Lower lobe of right lung (tissue), 2 donors: ENCODE measurements around the gene EIF4E1B. TPM values are rescaled to one million over a fixed set of nuclear protein-coding genes. Genes with fewer than 3 reads are reported as not detected.

Experiments
- ATAC-seq, 2 donors: fragments of 200-7000 bp; cut with Tn5 transposase; one replicate each; pipeline ENCODE4 v1.9.1; 2020 to 2022; ENCODE audit warnings: mild to moderate bottlenecking in 2 of 2, moderate library complexity in 2 of 2
- DNase-seq: peaks from one replicate; pipeline ENCODE4 v3.0.0-alpha.2; 2020
- H3K27ac ChIP-seq: fragments of 200-600 bp; one replicate; pipeline ENCODE4 v1.8.0; 2022
- H3K27me3 ChIP-seq: fragments of 200-600 bp; one replicate; pipeline ENCODE4 v1.8.0; 2022; ENCODE audit warnings: low read depth
- H3K36me3 ChIP-seq: fragments of 200-600 bp; one replicate; pipeline ENCODE4 v1.8.0; 2022; ENCODE audit warnings: mild to moderate bottlenecking
- H3K4me1 ChIP-seq: fragments of 200-600 bp; one replicate; pipeline ENCODE4 v1.8.0; 2022
- H3K4me3 ChIP-seq: fragments of 200-600 bp; one replicate; pipeline ENCODE4 v1.8.0; 2022; ENCODE audit warnings: mild to moderate bottlenecking
- H3K9me3 ChIP-seq: fragments of 200-600 bp; one replicate; pipeline ENCODE4 v1.8.0; 2022
- intact Hi-C: fragments of 100-400 bp; cut with DNase I; formaldehyde crosslinking; loops from one replicate; pipeline ENCODE4 v1.11.0; 2022
- total RNA-seq: library from RNA; stranded (reverse); fragmentation: NEBNext Ultra II Directional; extraction: Animal tissue kit (Norgen Biotek cat#: 25700); gene quantifications from one replicate; pipeline ENCODE4 v1.2.1, GENCODE V29; 2021
- TF ChIP-seq, protein P1 (sequence below): fragments of 200-600 bp; IDR thresholded peaks from one replicate; pipeline ENCODE4 v1.8.0; 2022; ENCODE audit warnings: antibody characterized with exemption, mild to moderate bottlenecking
- donor health status: DM: no; HTN: yes; CAD: no; lungs with severe emphysema.

EIF4E1B gene
- total RNA-seq, 1 donor from 2014 or later, result not detected

GRCh38 chr5:176625512-176625911 lies 5.0 kb upstream of the EIF4E1B start:
- H3K27me3 ChIP-seq, result peaks cover 92% of the 10 kb centered on the region

DNA sequence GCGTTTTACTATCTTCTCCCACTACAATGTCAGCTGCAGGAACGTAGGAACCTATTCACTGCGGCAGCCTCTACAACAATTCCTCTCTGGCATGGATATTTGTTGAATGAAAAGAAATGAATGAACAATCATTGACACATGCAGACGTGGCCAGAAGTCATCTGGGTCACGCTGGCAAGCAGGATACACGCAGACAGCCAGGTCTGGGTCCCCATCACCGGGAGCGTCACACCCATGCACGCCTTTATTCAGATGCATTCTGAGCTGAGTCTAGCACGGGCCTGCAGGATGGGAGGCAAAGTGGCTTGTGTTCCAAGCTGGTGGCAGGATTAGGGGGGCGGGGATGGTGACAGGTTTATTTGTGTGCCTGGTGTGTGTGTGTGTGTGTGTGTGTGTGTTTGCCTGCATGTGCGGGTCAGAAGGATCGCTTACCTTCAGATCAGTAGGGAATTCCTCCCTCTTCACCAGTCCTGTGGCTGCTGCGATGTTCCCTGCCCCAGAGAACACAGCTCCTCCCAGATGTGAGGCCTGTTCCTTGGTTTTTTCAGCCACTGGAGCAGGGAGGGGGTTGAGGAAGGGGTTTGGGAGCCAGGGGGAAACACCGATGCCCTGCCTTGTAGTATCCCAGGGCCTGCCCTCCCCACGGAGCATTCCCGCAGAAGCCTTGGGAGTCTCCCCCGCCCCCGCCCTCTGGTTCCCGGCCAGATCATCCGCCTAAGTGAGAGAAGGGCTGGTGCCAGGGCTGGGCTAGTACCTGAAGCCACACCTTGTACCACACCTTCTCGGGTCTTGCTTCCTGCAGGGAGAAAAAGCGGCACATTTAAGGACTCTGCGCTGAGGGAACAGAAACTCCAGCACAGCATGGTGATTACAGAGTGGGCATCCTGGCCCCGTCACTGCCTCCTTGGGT lies 4.3 kb upstream of the EIF4E1B start:
- H3K36me3 ChIP-seq, result no peaks in the 10 kb centered on the region
- no peak overlapping the region for H3K27ac ChIP-seq
- no peaks in the 10 kb centered on the region for H3K9me3 ChIP-seq
- peaks cover 92% of the 10 kb centered on the region for H3K27me3 ChIP-seq
- H3K4me1 ChIP-seq, result peaks cover 12% of the 10 kb centered on the region
- TF ChIP-seq, protein P1, sequence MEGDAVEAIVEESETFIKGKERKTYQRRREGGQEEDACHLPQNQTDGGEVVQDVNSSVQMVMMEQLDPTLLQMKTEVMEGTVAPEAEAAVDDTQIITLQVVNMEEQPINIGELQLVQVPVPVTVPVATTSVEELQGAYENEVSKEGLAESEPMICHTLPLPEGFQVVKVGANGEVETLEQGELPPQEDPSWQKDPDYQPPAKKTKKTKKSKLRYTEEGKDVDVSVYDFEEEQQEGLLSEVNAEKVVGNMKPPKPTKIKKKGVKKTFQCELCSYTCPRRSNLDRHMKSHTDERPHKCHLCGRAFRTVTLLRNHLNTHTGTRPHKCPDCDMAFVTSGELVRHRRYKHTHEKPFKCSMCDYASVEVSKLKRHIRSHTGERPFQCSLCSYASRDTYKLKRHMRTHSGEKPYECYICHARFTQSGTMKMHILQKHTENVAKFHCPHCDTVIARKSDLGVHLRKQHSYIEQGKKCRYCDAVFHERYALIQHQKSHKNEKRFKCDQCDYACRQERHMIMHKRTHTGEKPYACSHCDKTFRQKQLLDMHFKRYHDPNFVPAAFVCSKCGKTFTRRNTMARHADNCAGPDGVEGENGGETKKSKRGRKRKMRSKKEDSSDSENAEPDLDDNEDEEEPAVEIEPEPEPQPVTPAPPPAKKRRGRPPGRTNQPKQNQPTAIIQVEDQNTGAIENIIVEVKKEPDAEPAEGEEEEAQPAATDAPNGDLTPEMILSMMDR, result no peak
- ATAC-seq (no peak), DNase-seq (no peak)
- intact Hi-C loops, result no loop called here
- no peak overlapping the region for H3K4me3 ChIP-seq

More at GRCh38 chr5:176625512-176625911, 5.0 kb upstream of the EIF4E1B start:
- no peak for ATAC-seq
- intact Hi-C loops, result no loop called here
- no peak for DNase-seq
- no peak overlapping the region for H3K4me3 ChIP-seq
- peaks cover 13% of the 10 kb centered on the region for H3K4me1 ChIP-seq
- no peak overlapping the region for H3K27ac ChIP-seq
- no peaks in the 10 kb centered on the region for H3K9me3 ChIP-seq
- H3K36me3 ChIP-seq, result no peaks in the 10 kb centered on the region
- TF ChIP-seq, protein P1, result no peak

DNA sequence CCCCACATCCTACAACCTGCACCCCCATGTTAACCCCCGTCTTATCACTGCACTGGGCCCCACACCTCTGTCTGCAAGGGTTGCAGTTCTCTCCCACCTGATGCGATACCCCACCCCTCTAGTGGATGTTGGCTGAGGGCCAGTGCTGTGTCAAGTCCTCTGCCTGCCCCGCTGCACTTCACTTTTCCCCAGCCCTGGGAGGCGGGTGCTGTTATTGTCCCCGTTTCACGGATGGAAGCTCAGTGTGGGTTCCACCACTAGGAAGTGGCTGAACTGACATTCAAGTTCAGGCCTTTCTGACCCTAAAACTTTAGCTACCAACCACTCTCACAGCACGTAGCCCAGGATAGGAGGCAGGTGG lies 3.6 kb upstream of the EIF4E1B start:
- ATAC-seq, result no peak
- intact Hi-C loops, result no loop called here
- no peak overlapping the region for H3K27ac ChIP-seq

GRCh38 chr5:176627582-176627981 lies 2.9 kb upstream of the EIF4E1B start:
- H3K36me3 ChIP-seq, result no peaks in the 10 kb centered on the region
- H3K9me3 ChIP-seq, result no peaks in the 10 kb centered on the region
- peaks cover 94% of the 10 kb centered on the region for H3K27me3 ChIP-seq
- no peak for DNase-seq
- peaks cover 12% of the 10 kb centered on the region for H3K4me1 ChIP-seq
- H3K27ac ChIP-seq, result no peak overlapping the region
- ATAC-seq, result no peak
- intact Hi-C loops, result no loop called here
- no peak overlapping the region for H3K4me3 ChIP-seq
- TF ChIP-seq, protein P1, result no peak

More for the DNA sequence above, 3.6 kb upstream of the EIF4E1B start:
- Histone ChIP-seq H3K4me1 (peaks cover 12% of the 10 kb centered on the region), H3K4me3 (no peak overlapping the region), H3K36me3 (no peaks in the 10 kb centered on the region), H3K9me3 (no peaks in the 10 kb centered on the region), H3K27me3 (peaks cover 92% of the 10 kb centered on the region)
- DNase-seq, result no peak
- TF ChIP-seq, protein P1, result no peak

DNA sequence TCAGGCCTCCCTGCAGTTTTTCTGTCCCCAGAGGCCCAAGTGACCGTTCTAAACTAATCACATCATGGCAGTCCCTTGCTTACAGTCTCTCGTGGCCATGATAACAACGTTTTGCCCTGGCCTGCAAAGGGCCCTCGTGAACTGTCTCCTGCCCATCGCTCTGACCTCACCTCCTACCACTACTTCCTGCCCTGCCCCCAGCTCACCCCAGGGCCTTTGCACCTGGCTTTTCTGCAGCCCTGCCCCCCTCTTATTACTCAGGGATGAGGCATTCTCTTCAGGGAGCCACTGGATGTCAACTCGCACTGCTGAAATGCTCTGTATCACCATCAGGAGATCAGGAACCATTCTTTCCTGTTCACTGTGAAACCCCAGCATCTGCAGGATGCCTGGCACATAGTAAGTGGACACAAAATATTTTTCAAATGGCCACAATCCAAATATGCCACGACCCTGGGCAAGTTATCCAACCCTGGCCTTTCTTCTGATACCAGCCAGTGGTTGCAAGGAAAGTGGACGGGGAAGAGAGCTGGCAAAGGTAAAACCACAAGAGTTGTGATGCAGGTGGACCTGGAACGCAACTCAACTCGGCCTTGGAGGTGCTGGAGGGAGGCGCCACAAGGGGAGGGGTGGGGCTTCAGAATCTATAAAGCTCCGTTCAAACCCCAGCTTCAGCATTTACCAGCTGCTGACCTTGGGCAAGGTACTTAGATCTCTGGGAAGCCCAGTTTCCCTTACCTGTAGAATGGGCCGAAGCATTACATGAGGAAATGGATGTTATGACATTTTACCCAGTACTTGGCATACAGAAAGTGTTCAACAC lies 1.9 kb upstream of the EIF4E1B start:
- ATAC-seq (no peak), DNase-seq (no peak)
- peaks cover 94% of the 10 kb centered on the region for H3K27me3 ChIP-seq
- intact Hi-C loops, result no loop called here
- TF ChIP-seq, protein P1, result no peak
- no peaks in the 10 kb centered on the region for H3K9me3 ChIP-seq
- peaks cover 12% of the 10 kb centered on the region for H3K4me1 ChIP-seq
- H3K27ac ChIP-seq, result no peak overlapping the region
- H3K4me3 ChIP-seq, result no peak overlapping the region
- no peaks in the 10 kb centered on the region for H3K36me3 ChIP-seq
